GM21381 (cell line): ENCODE data around the gene CSTB.

ENCODE experiments used
- ATAC-seq: cut with Tn5 transposase; IDR thresholded peaks from one replicate; pipeline ENCODE4 v1.9.1; 2021; ENCODE audit warnings: mild to moderate bottlenecking, moderate library complexity; ENCODE audit not compliant: unreplicated experiment

Gene CSTB

DNA sequence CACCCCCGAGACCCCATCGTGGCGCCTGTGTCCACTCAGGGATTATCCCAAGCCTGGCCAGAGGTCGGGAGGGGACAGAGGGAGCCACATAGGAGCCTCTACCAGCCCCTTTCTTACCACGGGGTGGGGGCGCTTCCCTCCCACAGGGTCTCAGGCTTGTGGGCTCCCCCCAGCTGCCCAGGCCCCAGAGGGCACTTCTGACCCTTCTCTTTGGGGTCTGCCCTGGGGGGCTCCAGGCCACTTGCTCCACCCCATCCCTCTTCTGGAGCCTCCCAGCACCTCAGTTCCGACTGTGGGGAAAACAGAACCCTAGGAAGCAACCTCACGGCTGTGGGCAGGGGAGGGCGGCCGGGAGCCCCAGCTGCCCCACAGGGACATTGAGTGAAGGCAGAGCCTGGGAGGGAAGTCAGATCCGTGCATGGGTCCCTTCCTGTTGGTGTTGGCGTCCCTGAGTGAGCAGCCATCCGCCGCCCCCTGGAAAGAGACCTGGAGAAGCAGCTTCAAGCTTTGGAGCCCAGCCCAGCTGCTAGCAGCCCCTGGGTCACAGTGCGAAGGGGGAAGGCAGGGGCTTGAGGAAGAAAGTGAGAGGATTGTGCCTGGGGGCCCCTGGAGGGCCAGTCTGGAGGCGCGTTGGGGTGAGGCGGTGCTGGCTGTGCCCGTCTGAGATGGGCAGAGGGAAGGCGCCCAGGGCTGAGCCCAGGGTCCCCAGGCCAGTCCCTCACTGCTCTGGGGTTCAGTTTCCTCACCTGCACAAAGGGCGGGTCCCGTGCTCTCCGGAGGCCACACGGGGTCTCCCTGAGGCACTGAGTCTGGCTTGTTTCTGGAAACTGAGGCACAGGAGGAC is 35.4 kb upstream of the CSTB start:
- no peak for ATAC-seq

DNA sequence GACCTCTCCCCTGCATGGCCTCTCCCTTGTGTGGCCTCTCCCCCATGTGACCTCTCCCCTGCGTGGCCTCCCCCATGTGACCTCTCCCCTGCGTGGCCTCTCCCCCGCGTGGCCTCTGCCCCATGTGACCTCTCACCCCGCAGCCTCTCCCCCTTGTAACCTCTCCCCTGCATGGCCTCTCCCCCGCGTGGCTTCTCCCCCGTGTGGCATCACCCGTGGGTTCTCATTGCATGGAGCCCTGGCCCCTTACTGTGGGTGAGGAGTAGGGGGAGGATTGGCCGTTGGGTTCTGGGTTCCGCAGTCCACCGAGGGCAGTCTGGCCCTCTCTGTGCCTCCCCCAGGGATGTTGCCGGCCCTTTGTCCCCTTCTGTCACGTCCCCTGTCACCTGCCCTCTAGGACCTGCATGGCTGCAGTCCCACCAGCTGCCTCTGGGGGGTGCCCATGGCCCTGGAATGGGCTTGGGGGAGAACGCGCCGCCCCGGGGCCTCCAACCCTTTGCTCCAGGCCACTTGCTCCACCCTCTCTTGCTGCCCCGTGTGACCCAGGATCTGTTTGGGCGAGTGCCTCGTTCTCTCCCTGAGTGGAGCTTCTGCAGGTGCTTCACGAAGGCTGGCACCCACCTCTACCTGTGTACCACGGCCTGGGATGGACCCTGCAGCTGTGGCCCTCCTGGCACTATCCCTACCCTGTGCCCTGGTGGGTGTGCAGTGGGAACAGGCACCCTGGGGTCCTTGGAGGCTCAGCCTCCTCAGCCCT is 34.6 kb upstream of the CSTB start:
- peak; percentile 62 for ATAC-seq

DNA sequence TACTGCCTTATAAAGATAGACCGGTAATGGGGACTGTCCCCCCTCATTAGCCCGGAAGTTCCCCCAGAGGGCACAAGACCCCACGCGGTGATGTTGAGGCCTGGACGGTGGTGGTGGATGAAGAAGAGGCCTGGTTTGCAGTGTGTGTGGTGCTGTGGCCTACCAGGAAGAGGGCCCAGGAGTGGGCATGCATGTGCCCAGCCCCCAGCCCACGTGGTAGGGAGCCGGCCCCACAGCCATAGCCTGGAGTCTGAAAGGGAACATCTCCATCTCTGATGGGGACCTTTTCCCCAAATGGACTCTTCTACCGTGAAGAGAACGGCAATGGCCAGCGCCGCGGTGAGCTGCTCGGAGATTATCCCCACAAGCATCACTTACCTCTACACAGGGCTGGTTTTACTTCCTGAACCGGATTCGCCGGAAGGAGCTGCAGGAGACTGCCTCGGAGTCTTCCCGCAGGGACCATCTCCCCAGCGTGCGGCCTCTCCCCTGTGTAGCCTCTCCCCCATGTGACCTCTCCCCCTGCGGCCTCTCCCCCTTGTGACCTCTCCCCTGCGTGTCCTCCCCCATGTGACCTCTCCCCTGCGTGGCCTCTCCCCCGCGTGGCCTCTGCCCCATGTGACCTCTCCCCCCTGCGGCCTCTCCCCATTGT is 33.9 kb upstream of the CSTB start:
- no peak for ATAC-seq

GRCh38 chr21:43809346-43809799 is 33.3 kb upstream of the CSTB start:
- ATAC-seq, result no peak

DNA sequence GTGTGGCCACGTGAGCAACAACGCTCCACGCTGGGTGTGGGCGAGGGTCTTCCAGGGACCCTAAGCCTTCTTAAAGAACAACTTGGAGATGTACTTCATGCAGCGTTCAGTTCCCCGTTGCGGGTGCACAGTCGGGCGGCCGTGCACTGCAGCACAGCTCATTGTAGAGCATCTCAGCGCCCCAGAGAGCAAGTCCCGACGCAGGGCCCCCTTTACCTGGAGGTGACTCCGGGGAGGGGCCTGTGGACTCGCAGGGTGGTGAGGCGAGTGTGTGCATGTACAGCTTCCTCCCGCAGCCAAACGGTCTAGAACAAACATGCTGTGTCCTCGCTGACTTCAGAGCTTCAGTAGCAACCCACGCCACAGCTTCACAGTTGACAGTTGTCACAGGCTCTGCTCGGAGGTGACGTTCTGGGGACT is 32.7 kb upstream of the CSTB start:
- no peak for ATAC-seq

DNA sequence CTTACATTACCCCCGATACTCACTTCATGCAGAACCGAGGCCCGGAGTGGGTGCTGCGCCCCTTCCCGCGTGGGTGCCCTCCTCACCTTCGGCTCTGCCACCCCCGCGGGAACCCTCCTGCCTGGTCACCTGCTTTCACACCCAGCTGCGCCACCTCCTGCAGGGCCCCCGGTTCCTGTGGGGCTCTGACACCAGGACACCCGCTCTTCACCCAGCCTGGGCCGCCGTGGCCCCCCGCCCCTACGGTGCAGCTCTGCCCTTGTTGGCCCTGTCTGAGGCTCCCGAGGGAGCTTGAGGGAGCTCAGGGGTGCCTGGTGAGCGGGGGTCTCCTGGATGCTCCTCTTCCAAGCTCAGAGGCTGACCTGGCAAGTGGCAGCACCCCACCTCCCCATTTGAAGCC is 32.3 kb upstream of the CSTB start:
- no peak for ATAC-seq

DNA sequence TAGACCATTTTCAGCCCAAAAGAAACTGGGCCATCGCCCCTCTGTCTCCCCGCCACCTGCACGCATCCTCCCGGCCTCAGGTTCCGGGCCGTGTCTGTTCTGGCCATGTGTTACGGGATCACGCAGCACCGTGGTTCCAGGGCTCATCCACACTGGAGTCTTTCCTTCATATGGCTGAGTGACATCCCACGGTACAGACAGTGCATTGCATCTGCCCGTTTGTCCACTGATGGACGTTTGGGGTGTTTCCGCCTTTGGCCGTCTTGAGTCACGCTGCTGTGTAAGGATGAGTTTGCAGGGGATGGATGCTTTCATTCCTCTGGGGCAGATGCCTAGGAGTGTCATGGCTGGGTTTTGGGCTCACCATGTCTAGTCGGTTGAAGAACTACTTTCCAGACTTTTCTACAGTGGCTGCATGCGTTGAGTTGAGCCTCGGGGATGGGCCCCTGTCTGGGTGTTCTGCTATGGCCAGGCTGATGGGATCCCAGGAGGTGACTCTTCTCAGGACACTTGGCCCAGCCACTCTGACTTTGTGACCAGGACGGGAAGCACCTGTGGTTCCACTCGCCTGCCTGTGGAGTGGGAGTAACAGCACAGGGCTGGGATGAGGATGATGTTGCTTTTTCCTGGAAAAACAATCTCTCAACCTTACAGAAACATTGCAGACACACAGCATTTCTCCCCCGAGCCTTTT is 30.1 kb upstream of the CSTB start:
- ATAC-seq, result no peak

DNA sequence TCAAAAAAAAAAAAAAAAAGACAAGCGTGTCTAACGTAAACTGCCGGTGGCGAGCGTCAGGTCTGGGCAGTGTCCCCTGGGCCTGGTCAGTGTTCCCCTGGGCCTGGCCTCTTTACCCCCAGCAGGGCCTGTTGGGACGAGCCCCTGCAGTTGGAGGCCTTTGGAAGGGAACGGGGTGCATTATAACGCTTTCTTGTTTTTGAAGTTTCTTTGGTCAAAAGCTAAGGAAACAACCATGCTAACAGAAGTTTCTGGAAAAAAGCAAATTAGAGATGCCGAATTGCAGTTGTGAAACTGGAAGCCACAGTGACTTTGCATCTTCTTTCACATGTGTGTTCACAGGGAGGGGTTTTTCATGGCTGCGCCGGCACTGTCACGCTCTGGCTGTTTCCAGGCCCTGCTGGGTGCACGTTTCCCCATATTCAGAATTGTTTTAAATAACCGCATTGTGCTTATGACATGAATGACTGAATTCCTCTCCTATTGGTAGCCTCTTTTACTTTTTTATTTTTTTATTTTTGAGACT is 29.2 kb upstream of the CSTB start:
- ATAC-seq, result peak; percentile 80

GRCh38 chr21:43803558-43804300 is 27.6 kb upstream of the CSTB start:
- ATAC-seq, result no peak

DNA sequence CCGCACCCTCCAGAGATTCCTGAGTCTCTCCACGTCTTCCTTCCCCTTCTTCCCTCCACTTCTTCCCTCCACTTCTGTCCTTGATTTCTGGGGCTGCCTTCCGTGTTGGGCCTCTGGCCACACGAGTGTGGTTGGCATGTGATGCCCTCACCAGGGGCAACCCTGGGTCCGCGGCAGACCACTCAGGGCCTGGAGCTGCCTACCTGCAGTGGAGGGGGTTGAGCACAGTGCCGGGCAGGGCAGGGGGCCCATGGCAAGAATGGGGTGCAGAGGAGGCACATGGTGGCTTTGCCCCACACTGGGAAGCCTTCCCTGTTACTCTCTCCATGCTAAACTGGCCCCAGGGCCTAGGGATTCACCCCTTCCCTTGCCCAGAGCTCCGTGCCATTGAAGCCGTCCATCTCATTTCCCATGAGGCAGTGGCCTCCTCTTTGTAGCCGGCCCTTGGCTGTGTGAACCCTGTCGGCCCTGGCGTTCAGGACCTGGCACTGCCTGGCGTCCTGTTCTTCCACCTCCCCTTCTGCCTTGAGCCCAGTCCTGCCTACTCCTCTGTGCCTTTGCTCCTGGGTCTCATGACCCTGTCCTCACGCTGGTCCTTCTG is 26.7 kb upstream of the CSTB start:
- ATAC-seq, result no peak

GRCh38 chr21:43801006-43801783 is 25.1 kb upstream of the CSTB start:
- no peak for ATAC-seq

DNA sequence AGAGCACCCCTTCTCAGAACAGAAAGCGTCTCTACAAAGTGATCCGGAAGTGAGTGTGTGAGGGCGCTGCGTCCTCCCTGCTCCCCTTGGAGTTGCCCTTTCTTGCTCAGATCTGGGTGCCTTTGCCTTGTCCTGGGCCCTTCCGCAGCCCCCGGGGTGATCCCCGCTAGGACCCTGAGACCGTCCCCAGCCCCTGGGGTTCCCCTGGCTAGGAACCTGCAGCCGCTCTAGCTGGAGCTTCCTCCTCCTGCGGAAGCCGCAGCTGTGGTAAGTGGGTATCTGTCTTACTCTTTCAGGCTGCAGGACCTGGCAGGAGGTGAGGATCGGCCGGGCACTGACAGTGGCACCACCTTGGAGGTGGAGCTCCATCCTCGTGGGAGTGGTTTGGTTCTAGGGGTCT is 24.5 kb upstream of the CSTB start:
- ATAC-seq, result no peak

DNA sequence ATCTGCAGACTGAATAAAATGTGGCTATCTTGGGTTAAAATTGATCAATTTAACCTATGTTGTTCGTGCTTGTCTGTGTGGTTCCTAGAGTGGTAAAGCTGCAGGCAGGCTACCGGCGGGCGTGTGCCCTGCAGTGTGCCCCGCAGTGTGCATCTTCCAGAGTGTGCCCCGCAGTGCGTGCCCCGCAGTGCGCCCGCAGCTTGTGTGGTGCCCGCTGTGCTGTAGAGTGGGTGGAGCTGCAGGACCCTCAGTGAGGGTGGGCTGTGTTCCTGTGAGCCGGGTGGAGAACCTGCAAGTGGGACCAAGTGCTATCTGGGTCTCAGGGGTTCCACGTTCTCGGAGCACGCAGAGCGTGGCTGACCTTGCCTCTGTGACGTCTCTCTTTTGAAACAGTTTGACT is 24.0 kb upstream of the CSTB start:
- no peak for ATAC-seq

DNA sequence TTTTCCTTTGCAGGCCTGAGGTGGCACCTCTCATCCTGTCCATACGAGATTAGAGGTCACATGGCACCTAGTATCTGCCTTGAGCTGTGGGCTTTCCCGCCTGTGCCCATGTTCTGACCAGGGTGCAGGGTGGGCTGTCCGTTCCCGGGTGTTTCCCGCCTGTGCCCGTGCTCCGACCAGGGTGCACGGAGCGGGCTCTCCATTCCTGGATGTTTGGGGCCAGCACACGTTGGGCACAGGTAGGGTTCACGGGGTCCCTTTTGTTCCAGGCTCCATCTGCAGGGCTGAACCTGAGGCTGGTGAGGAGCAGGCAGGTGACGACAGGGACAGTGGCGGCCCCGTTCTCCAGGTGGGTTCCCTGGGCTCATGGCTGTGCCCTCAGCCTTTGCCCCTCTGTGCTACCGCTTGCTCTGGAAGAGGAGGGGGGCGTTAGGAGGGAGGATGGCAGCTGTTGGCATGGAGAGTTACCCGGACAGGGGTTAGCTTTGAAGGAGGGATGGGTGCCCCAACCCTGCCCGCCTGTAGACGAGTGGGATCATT is 23.3 kb upstream of the CSTB start:
- no peak for ATAC-seq

- no peak for ATAC-seq
These were observed 22.0 kb upstream of the CSTB start for GRCh38 chr21:43797925-43798715.

DNA sequence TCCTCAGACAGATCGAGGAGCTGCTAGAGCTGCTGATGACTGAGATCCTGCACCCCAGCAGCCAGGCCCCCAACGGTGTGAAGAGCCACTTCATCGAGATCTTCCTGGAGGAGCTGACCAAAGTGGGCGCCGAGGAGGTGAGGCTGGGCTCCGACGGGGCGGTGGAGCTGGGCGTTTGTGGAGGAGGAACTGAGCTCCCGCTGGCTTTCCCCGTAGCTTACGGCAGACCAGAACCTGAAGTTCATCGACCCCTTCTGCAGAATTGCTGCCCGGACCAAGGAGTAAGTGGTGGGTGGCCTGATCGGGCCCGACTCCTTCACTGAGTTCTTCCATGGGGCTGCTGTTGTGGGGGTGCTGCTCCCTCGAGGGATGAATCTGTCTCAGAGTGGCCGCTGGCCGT is 21.3 kb upstream of the CSTB start:
- ATAC-seq, result no peak

GRCh38 chr21:43794857-43795256 is 18.7 kb upstream of the CSTB start:
- no peak for ATAC-seq

DNA sequence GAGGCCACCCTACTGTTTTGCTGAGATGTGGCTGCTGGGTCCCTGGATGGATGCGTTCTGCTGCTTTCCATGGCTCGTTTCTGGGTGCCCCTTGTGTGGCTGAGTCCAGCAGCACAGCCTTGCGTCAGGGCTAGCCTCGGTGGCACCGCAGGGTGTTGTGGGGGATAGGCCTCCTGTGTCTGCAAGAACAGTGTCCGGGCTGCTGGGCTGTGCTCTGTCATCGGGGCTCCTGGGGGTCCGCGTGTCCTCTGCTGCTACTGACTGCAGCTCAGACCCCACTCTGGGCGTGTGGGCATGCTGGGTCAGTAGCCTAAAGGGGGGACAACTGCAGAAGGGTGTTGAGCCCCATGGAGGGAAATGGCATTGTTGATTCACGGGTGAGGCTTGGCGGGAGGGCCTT is 18.2 kb upstream of the CSTB start:
- ATAC-seq, result no peak
